Neural crest cell (in vitro differentiated cells): ENCODE measurements around the gene HAP1. TPM values are rescaled to one million over a fixed set of nuclear protein-coding genes. Genes with fewer than 3 reads are reported as not detected.
"Not testable (repeated sequence)": the region's sequence is repeated elsewhere in the genome, so short reads cannot be mapped to it uniquely, and the experiment has no call there.

Experiments
- DNase-seq: peaks from one replicate; pipeline ENCODE4 v3.0.0; 2021; ENCODE audit warnings: low read depth, mixed read lengths, low spot score
- H3K27ac Mint-ChIP-seq: one replicate; pipeline ENCODE4 v1.8.0; 2021; ENCODE audit warnings: mild to moderate bottlenecking, mixed read lengths; ENCODE audit not compliant: unreplicated experiment
- H3K27me3 Mint-ChIP-seq: 2 replicates; pipeline ENCODE4 v1.8.0; 2021; ENCODE audit warnings: low read depth, mild to moderate bottlenecking, mixed read lengths
- H3K36me3 Mint-ChIP-seq: 2 replicates; pipeline ENCODE4 v1.8.0; 2021; ENCODE audit warnings: low read depth, mild to moderate bottlenecking, mixed read lengths
- H3K4me1 Mint-ChIP-seq: 2 replicates; pipeline ENCODE4 v1.8.0; 2021; ENCODE audit warnings: mixed read lengths
- H3K4me3 Mint-ChIP-seq: one replicate; pipeline ENCODE4 v1.8.0; 2021; ENCODE audit warnings: mild to moderate bottlenecking, mixed read lengths
- H3K9me3 Mint-ChIP-seq: 2 replicates; pipeline ENCODE4 v1.8.0; 2021; ENCODE audit warnings: mixed read lengths
- CTCF ChIP-seq: fragments of 200-600 bp; sonication (generic); conservative IDR thresholded peaks from 2 replicates; pipeline ENCODE4 v1.5.0; 2021; ENCODE audit warnings: antibody characterized with exemption, mild to moderate bottlenecking
- total RNA-seq: library from RNA; stranded (reverse); gene quantifications from 2 replicates; pipeline ENCODE4 v1.2.1, GENCODE V29; 2021

The HAP1 gene
- total RNA-seq, 1 donor from 2014 or later: 1.6 TPM

GRCh38 chr17:41678411-41678906 is 56.0 kb downstream of the HAP1 start:
- Mint-ChIP-seq H3K4me3 (no peak overlapping the region), H3K27ac (no peak overlapping the region), H3K27me3 (peaks cover 32% of the 10 kb centered on the region), H3K9me3 (peaks cover 5% of the 10 kb centered on the region), H3K4me1 (peaks cover 10% of the 10 kb centered on the region), H3K36me3 (no peaks in the 10 kb centered on the region)
- TF ChIP-seq CTCF: no peak
- no peak for DNase-seq

GRCh38 chr17:41676058-41676419 is 58.4 kb downstream of the HAP1 start:
- Mint-ChIP-seq H3K27ac (no peak overlapping the region), H3K36me3 (no peaks in the 10 kb centered on the region), H3K27me3 (peaks cover 33% of the 10 kb centered on the region), H3K9me3 (peaks cover 5% of the 10 kb centered on the region), H3K4me1 (peaks cover 6% of the 10 kb centered on the region), H3K4me3 (no peak overlapping the region)
- no peak for TF ChIP-seq CTCF
- no peak for DNase-seq

GRCh38 chr17:41675157-41676057 is 59.0 kb downstream of the HAP1 start:
- H3K9me3 Mint-ChIP-seq, DNase-seq, H3K36me3 Mint-ChIP-seq, H3K4me1 Mint-ChIP-seq, H3K4me3 Mint-ChIP-seq, H3K27ac Mint-ChIP-seq: not testable (repeated sequence)
- H3K27me3 Mint-ChIP-seq: peaks cover 30% of the 10 kb centered on the region

Other genes starting within 250 kb of the HAP1 start
- gene KRT36, start 244.7 kb downstream of the HAP1 start, total RNA-seq: not detected in 2 replicates
- gene KRT13, start 229.0 kb downstream of the HAP1 start, total RNA-seq: not detected in 2 replicates
- gene KRT15, start 215.8 kb downstream of the HAP1 start, total RNA-seq: not detected in 2 replicates
- gene KRT19, start 206.3 kb downstream of the HAP1 start, total RNA-seq: 0.35 and 0.80 TPM in 2 replicates
- gene KRT9, start 162.6 kb downstream of the HAP1 start, total RNA-seq: not detected in 2 replicates
- gene KRT14, start 147.7 kb downstream of the HAP1 start, total RNA-seq: not detected in 2 replicates
- gene KRT16, start 121.9 kb downstream of the HAP1 start, total RNA-seq: not detected in 2 replicates
- not detected in 2 replicates for gene KRT17, start 110.1 kb downstream of the HAP1 start, total RNA-seq
- gene EIF1, start 45.8 kb downstream of the HAP1 start, total RNA-seq: 617 and 620 TPM in 2 replicates
- gene GAST, start 22.3 kb downstream of the HAP1 start, total RNA-seq: not detected in 2 replicates
- gene JUP, start 52.1 kb upstream of the HAP1 start, total RNA-seq: 20.6 and 23.5 TPM in 2 replicates
- 40.3 and 42.3 TPM in 2 replicates for gene P3H4, start 77.3 kb upstream of the HAP1 start, total RNA-seq
- 259 and 262 TPM in 2 replicates for gene FKBP10, start 78.4 kb upstream of the HAP1 start, total RNA-seq
- gene NT5C3B, start 101.6 kb upstream of the HAP1 start, total RNA-seq: 120 and 123 TPM in 2 replicates
- not detected in 2 replicates for gene KLHL10, start 103.2 kb upstream of the HAP1 start, total RNA-seq
- 20.4 and 20.6 TPM in 2 replicates for gene KLHL11, start 130.8 kb upstream of the HAP1 start, total RNA-seq
- 421 and 422 TPM in 2 replicates for gene ACLY, start 184.3 kb upstream of the HAP1 start, total RNA-seq
- 4.2 and 4.8 TPM in 2 replicates for gene ODAD4, start 196.0 kb upstream of the HAP1 start, total RNA-seq
- gene CNP, start 232.2 kb upstream of the HAP1 start, total RNA-seq: 213 and 230 TPM in 2 replicates